ENCODE results near the gene IL25. TPM values are rescaled to one million over a fixed set of nuclear protein-coding genes. Genes with fewer than 3 reads are reported as not detected.

Gene IL25
- total and polyA plus RNA-seq, 2 of the 13 experiments (the other 11 are each of a cell fraction or from before 2014, with no cell fraction given) = not detected

- Histone ChIP-seq H3K36me3 (replicated peaks in 1 of 2; ENCODE audit: control insufficient read depth in 1 of 2, insufficient read depth in 2 of 2, low read length in 2 of 2) (no peaks in the 10 kb centered on the region), H3K27ac (ENCODE audit: extremely low read length, insufficient read depth, low read length) (no peak overlapping the region), H3K4me2 (ENCODE audit: low read depth, low read length) (no peak overlapping the region), H3K4me3 (replicated peaks in 1 of 3; ENCODE audit: insufficient read depth in 1 of 3, low read depth in 2 of 3, low read length in 3 of 3) (no peak overlapping the region), H3K4me1 (ENCODE audit: insufficient read depth, low read length) (no peaks in the 10 kb centered on the region), H3K9me3 (ENCODE audit: low read length) (no peaks in the 10 kb centered on the region), H2AFZ (ENCODE audit: low read length) (no peak overlapping the region), H4K20me1 (ENCODE audit: insufficient read depth, low read length) (no peaks in the 10 kb centered on the region), H3K27me3 (ENCODE audit: control insufficient read depth in 1 of 2, insufficient read depth in 2 of 2, low read length in 2 of 2) (peaks cover 22 to 90% of the 10 kb centered on the region in 2 experiments), H3K79me2 (ENCODE audit: insufficient read depth, low read length) (no peaks in the 10 kb centered on the region), H3K9ac (ENCODE audit: insufficient read depth, low read depth, low read length) (no peak overlapping the region)
- no peak for DNase-seq (ENCODE audit: low spot score)
- WGBS (ENCODE audit: low lambda C conversion rate) = 22% methylated on average over 8 of the region's 8 CpGs
- no peak for FAIRE-seq
- BruUV-seq (replicated peaks) = no TSS peak
- ChIA-PET POLR2A (interaction anchor here (1.0 kb wide), 1 partner anchor 28 kb away, joined by 4 read pairs; the partner anchor contains the start of gene PABPN1), CTCF (ENCODE audit: low intra/inter-chr PET ratio, low total read pairs) (no interaction called here)
- in situ Hi-C loops (cut with HindIII; ENCODE audit: extremely low pct_ligation_motif_present, low pct_unique_long_range_greater_than_20kb) (no loop called here), intact Hi-C loops (cut with micrococcal nuclease; ENCODE audit: unreplicated experiment) (no loop called here)
- no peak for ATAC-seq
- no peak for TF ChIP-seq ARHGAP35 (CRISPR knock-in tag; IDR thresholded peaks at IDR 0.05; ENCODE audit: borderline replicate concordance)
- no peak for TF ChIP-seq MTF2 (CRISPR knock-in tag; IDR thresholded peaks at IDR 0.05; ENCODE audit: borderline replicate concordance)
- TF ChIP-seq CREB1 (IDR thresholded peaks at IDR 0.05) = peak; percentile 53; the same call in 1 of the 2 replicates
- no peak for TF ChIP-seq CREB1 (CRISPR knock-in tag; IDR thresholded peaks at IDR 0.05)
- TF ChIP-seq ESRRA (CRISPR knock-in tag; IDR thresholded peaks at IDR 0.05; ENCODE audit: low read depth) = 0 out of 2 replicates have a peak, but pooled peaks have one; percentile 39
- TF ChIP-seq KDM2A (CRISPR knock-in tag; IDR thresholded peaks at IDR 0.05; ENCODE audit: borderline replicate concordance, low read depth) = no peak
- TF ChIP-seq THAP9 (CRISPR knock-in tag; IDR thresholded peaks at IDR 0.05; ENCODE audit: borderline replicate concordance) = no peak
- TF ChIP-seq PITX1 (CRISPR knock-in tag; IDR thresholded peaks at IDR 0.05) = no peak
- 0 out of 2 replicates have a peak, but pooled peaks have one; percentile 5 for TF ChIP-seq ATF7 (IDR thresholded peaks at IDR 0.05)
- no peak for TF ChIP-seq ATF7 (CRISPR knock-in tag; IDR thresholded peaks at IDR 0.05)
- no peak for TF ChIP-seq ZFYVE20 (CRISPR knock-in tag; IDR thresholded peaks at IDR 0.05; ENCODE audit: borderline replicate concordance, low read depth)
- TF ChIP-seq MED8 (CRISPR knock-in tag; IDR thresholded peaks at IDR 0.05; ENCODE audit: insufficient replicate concordance) = peak; percentile 10
- TF ChIP-seq FOXA3 (CRISPR knock-in tag; IDR thresholded peaks at IDR 0.05) = no peak
- no peak for TF ChIP-seq ZNF562 (CRISPR knock-in tag; IDR thresholded peaks at IDR 0.05; ENCODE audit: borderline replicate concordance)
- TF ChIP-seq, protein P1, sequence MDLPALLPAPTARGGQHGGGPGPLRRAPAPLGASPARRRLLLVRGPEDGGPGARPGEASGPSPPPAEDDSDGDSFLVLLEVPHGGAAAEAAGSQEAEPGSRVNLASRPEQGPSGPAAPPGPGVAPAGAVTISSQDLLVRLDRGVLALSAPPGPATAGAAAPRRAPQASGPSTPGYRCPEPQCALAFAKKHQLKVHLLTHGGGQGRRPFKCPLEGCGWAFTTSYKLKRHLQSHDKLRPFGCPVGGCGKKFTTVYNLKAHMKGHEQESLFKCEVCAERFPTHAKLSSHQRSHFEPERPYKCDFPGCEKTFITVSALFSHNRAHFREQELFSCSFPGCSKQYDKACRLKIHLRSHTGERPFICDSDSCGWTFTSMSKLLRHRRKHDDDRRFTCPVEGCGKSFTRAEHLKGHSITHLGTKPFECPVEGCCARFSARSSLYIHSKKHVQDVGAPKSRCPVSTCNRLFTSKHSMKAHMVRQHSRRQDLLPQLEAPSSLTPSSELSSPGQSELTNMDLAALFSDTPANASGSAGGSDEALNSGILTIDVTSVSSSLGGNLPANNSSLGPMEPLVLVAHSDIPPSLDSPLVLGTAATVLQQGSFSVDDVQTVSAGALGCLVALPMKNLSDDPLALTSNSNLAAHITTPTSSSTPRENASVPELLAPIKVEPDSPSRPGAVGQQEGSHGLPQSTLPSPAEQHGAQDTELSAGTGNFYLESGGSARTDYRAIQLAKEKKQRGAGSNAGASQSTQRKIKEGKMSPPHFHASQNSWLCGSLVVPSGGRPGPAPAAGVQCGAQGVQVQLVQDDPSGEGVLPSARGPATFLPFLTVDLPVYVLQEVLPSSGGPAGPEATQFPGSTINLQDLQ (CRISPR knock-in tag; IDR thresholded peaks at IDR 0.05) = no peak
- TF ChIP-seq BRF2 (CRISPR knock-in tag; IDR thresholded peaks at IDR 0.05) = no peak
- no peak for TF ChIP-seq ATF3 (CRISPR knock-in tag; IDR thresholded peaks at IDR 0.05)
- no peak for TF ChIP-seq SMAD1 (CRISPR knock-in tag; IDR thresholded peaks at IDR 0.05; ENCODE audit: borderline replicate concordance, low read depth)
Measured at GRCh38 chr14:23349156-23349845, 23.3 kb upstream of the IL25 start.

Data from HepG2 (cell line).